Panc1 (cell line): Measurements from ENCODE around the gene NAA38. TPM values are rescaled to one million over a fixed set of nuclear protein-coding genes. Genes with fewer than 3 reads are reported as not detected.

ENCODE experiments used
- ATAC-seq: fragments of 200-7000 bp; cut with Tn5 transposase; 2 replicates; pipeline ENCODE4 v1.9.1; 2020; ENCODE audit warnings: mild to moderate bottlenecking, moderate library complexity
- BruUV-seq: library from RNA; stranded (reverse); fragments of 400-500 nt; replicated peaks from 2 replicates; lab custom pipeline; 2021; lab: Mats Ljungman, UMichigan
- CTCF ChIA-PET: fragments of 300-600 bp; sonication (Branson Sonifier 250); formaldehyde crosslinking; loops from one replicate; lab custom pipeline; 2022; ENCODE audit warnings: antibody characterized with exemption; lab: Charles Lee
- POLR2A ChIA-PET: fragments of 300-600 bp; sonication (Branson Sonifier 250); formaldehyde crosslinking; loops from one replicate; lab custom pipeline; 2022; ENCODE audit warnings: antibody characterized with exemption; lab: Charles Lee
- DNase-seq: peaks from one replicate; pipeline ENCODE4 v3.0.0-alpha.2; 2010; ENCODE audit warnings: low read depth, low spot score
- H3K27ac ChIP-seq: 2 replicates; pipeline ENCODE4 v1.5.1; 2011; ENCODE audit warnings: mild to moderate bottlenecking, low read length, inconsistent platforms
- H3K27me3 ChIP-seq: fragments of 200-500 bp; sonication (Bioruptor generic); 2 replicates; pipeline ENCODE4 v1.6.0; 2014; ENCODE audit warnings: low read length, inconsistent platforms; ENCODE audit not compliant: control insufficient read depth, insufficient read depth
- H3K36me3 ChIP-seq: fragments of 200-500 bp; sonication (Bioruptor generic); 2 replicates; pipeline ENCODE4 v1.5.1; 2014; ENCODE audit warnings: inconsistent platforms, mild to moderate bottlenecking, low read length, moderate library complexity; ENCODE audit not compliant: control insufficient read depth, insufficient read depth
- H3K4me1 ChIP-seq: 2 replicates; pipeline ENCODE4 v1.5.1; 2011; ENCODE audit warnings: inconsistent platforms, mild to moderate bottlenecking, low read length, moderate library complexity; ENCODE audit not compliant: control insufficient read depth, insufficient read depth
- H3K4me3 ChIP-seq, 2 experiments: 2 replicates each; pipeline ENCODE4 v1.5.1; 2011 to 2012; ENCODE audit warnings: low read depth in 2 of 2, low read length in 2 of 2, mild to moderate bottlenecking in 2 of 2, inconsistent platforms in 1 of 2, moderate library complexity in 1 of 2
- H3K9me3 ChIP-seq: fragments of 200-500 bp; sonication (Bioruptor generic); 2 replicates; pipeline ENCODE4 v1.5.1; 2014; ENCODE audit warnings: low read depth, mild to moderate bottlenecking, inconsistent platforms, low read length, moderate library complexity; ENCODE audit not compliant: control insufficient read depth, insufficient read depth
- CTCF ChIP-seq: fragments of 450-650 bp; IDR thresholded peaks from 2 replicates; pipeline ENCODE4 v1.5.1; 2017; ENCODE audit warnings: mild to moderate bottlenecking
- POLR2AphosphoS5 ChIP-seq: IDR thresholded peaks from 2 replicates; pipeline ENCODE4 v1.6.1; 2012; ENCODE audit warnings: mild to moderate bottlenecking, low read depth, low read length, moderate library complexity
- REST ChIP-seq, 2 experiments: IDR thresholded peaks; 2 replicates each; pipeline ENCODE4 v1.6.1; 2011 to 2012; ENCODE audit warnings: low read depth in 2 of 2, control low read depth in 1 of 2, low read length in 1 of 2, mild to moderate bottlenecking in 1 of 2, moderate library complexity in 1 of 2; ENCODE audit not compliant: insufficient read depth in 1 of 2
- SIN3A ChIP-seq: IDR thresholded peaks from 2 replicates; pipeline ENCODE4 v1.6.1; 2012; ENCODE audit warnings: low read depth, mild to moderate bottlenecking, low read length, moderate library complexity, borderline replicate concordance; ENCODE audit not compliant: insufficient read depth
- TCF7L2 ChIP-seq: IDR thresholded peaks from 2 replicates; pipeline ENCODE4 v1.6.1; 2011; ENCODE audit warnings: mild to moderate bottlenecking, low read depth, low read length, inconsistent platforms
- in situ Hi-C: cut with HindIII; loops from 2 replicates; pipeline ENCODE4 v1.10.0; 2016; ENCODE audit warnings: low sequenced_read_pairs, low pct_unique_long_range_greater_than_20kb
- intact Hi-C: fragments of 100-400 bp; cut with micrococcal nuclease; formaldehyde crosslinking; loops from one replicate; pipeline ENCODE4 v1.10.0; 2022; ENCODE audit not compliant: unreplicated experiment
- total RNA-seq: library from RNA; stranded (reverse); gene quantifications from one replicate; pipeline ENCODE4 v1.2.1, GENCODE V29; 2021; ENCODE audit not compliant: unreplicated experiment

NAA38 gene
- total RNA-seq, 1 experiment from 2014 or later: 75.2 TPM

GRCh38 chr17:7903154-7904103 lies 46.1 kb upstream of the NAA38 start:
- TF ChIP-seq CTCF: no peak
- TF ChIP-seq TCF7L2: no peak
- no peak for TF ChIP-seq REST (IDR thresholded peaks at IDR 0.05; ENCODE audit: insufficient read depth in 1 of 2, low read depth in 2 of 2, low read length in 1 of 2)
- TF ChIP-seq POLR2AphosphoS5: no peak
- TF ChIP-seq SIN3A: no peak
- TSS peak; percentile 61 for BruUV-seq
- Histone ChIP-seq H3K4me1 (no peaks in the 10 kb centered on the region), H3K27ac (no peak overlapping the region), H3K36me3 (peaks cover 5% of the 10 kb centered on the region), H3K9me3 (no peaks in the 10 kb centered on the region), H3K4me3 (no peak overlapping the region), H3K27me3 (no peaks in the 10 kb centered on the region)
- ATAC-seq (no peak), DNase-seq (no peak)
- ChIA-PET POLR2A (no interaction called here), CTCF (no interaction called here)
- intact Hi-C loops: no loop called here
- in situ Hi-C loops: no loop called here

GRCh38 chr17:7897773-7898172 lies 40.4 kb upstream of the NAA38 start:
- Histone ChIP-seq H3K27me3 (no peaks in the 10 kb centered on the region), H3K4me3 (no peak overlapping the region), H3K36me3 (peaks cover 12% of the 10 kb centered on the region; the same call in 1 of the 2 replicates), H3K4me1 (no peaks in the 10 kb centered on the region), H3K27ac (no peak overlapping the region; the same call in 1 of the 2 replicates), H3K9me3 (no peaks in the 10 kb centered on the region)
- TF ChIP-seq POLR2AphosphoS5: no peak
- no peak; the same call in 1 of the 2 replicates for TF ChIP-seq CTCF
- TF ChIP-seq SIN3A: no peak
- TF ChIP-seq REST (IDR thresholded peaks at IDR 0.05; ENCODE audit: insufficient read depth in 1 of 2, low read depth in 2 of 2, low read length in 1 of 2): no peak
- no peak for TF ChIP-seq TCF7L2
- intact Hi-C loops: loop anchor here (2.0 kb wide), 1 partner anchor 35 kb away; no protein-coding TSS in a partner anchor
- ChIA-PET POLR2A (no interaction called here), CTCF (no interaction called here)
- no TSS peak for BruUV-seq
- DNase-seq: no peak
- in situ Hi-C loops: no loop called here
- peak; percentile 78 for ATAC-seq
